GM19372 (cell line): ENCODE measurements around the gene CDH4.

Experiments used
- ATAC-seq: cut with Tn5 transposase; IDR thresholded peaks from one replicate; pipeline ENCODE4 v1.9.1; 2021; ENCODE audit warnings: mild to moderate bottlenecking, low read depth, moderate library complexity; ENCODE audit not compliant: unreplicated experiment

Gene CDH4

DNA sequence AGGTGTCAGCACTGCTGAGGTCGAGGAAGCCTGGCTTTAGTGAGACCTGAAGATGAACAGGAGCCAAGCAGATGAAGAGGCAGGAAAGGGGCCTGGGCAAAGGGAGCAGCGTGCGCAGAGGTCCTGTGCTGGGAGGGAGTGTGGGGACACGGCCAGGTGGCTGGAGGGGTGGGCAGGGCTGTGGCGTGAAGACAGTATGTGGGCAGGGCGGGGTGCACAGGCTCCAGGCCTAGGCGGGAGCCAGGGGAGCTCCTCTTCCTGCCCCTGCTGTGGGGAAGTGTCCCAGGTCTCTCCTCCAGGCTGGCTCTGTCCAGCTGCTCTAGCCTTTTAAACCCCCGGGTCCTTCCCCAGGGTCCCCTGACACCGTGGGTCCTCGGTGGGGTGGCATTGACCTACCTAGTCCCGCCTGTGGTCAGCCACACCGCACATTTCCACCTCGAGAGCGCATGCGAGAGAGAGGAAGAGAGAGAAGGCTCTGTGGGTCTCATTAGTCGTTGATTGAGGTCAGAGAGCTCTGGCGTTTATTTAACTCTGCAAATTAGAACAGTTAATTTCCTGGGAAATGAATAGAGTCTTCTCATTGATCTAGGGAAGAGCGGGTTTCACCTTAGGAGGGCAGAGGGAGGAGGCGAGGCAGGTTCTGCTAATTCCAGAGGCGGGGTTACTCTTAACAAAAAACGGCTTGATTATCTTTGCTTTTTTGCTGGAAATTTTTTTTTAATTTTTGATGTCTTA, 68.8 kb downstream of the CDH4 start:
- no peak for ATAC-seq

DNA sequence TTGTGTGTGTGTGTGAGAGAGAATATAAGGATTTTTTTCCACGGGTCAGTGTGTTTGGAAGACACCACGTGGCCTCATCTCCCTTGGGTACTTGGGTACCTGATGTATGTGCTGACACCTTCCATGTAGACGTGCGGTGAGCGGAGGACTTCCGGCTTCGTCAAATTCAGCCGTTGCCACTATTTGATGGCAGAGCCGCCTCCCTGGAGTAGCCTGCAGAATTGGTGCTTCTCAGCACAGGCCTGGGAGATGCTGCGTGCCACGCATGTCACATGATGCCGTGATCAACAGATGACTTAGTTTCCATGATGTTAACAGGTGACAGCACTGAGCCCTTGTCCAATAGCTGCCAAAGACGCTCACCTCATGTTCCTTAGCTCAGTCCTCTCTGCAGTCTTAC, 69.4 kb downstream of the CDH4 start:
- no peak for ATAC-seq

GRCh38 chr20:61322151-61322865, 70.2 kb downstream of the CDH4 start:
- ATAC-seq: no peak

GRCh38 chr20:61324906-61325305, 72.8 kb downstream of the CDH4 start:
- no peak for ATAC-seq

DNA sequence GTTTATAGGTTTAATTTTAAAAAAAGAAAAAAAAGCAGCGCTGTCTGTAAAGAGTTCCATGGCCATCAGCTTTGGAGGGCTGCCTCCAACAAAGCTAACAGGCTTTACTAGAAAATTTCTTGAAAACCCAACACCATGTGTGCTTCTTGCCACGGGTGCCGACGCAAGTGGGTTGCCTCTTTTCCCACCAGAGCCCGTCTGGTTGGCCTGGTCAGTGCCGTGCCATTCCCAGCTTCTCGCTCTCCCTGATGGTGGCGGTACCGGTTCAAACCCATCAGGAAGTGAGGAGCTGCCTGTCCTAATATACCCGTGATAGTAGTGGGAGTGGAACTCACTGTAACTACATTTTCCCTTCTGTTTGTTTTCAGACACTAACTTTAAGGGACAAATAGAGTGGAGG, 73.7 kb downstream of the CDH4 start:
- ATAC-seq: no peak

GRCh38 chr20:61328911-61329558, 77.0 kb downstream of the CDH4 start:
- ATAC-seq: no peak

- no peak for ATAC-seq
These were observed 78.4 kb downstream of the CDH4 start for GRCh38 chr20:61330441-61330840.

DNA sequence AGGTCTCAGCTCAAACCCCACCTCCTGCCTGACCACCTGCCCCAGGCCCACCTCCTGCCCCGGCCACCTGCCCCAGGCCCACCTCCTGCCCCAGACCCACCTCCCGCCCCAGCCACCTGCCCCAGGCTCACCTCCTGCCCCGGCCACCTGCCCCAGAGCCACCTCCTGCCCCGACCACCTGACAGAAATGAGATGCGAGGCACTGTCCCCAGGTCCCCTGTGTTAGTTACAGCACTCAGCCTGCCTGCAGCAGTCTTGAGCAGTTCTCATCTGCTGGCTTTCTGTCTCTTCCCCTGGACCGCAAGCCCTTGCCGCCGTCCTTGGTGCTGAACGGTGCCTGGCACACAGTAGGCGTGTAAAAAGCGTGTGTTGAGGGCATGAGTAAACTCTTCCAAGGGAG, 79.5 kb downstream of the CDH4 start:
- ATAC-seq: no peak

- ATAC-seq: no peak
These were observed 80.2 kb downstream of the CDH4 start for GRCh38 chr20:61332016-61332975.

- no peak for ATAC-seq
These were observed 81.5 kb downstream of the CDH4 start for GRCh38 chr20:61333484-61334108.

GRCh38 chr20:61340157-61340556, 88.1 kb downstream of the CDH4 start:
- ATAC-seq: no peak

DNA sequence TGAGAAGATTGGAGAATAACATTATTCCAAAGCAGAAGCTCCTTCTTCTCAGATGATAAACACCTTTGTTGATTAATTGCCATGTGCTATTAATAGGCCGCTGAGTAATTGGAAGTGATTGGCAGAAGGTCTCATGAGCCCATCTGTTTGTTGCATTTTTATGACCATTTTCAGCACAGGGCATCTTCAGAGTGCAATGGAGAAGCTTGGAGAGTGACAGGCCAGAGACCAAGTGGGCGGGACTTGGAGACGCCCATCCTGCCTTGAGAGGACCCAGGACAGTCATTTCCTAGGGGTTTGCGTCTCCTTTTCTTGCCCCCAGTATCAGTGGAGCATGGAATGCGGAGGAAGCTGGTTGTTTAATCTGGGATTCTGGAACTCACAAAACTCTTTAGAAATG, 89.5 kb downstream of the CDH4 start:
- no peak for ATAC-seq

DNA sequence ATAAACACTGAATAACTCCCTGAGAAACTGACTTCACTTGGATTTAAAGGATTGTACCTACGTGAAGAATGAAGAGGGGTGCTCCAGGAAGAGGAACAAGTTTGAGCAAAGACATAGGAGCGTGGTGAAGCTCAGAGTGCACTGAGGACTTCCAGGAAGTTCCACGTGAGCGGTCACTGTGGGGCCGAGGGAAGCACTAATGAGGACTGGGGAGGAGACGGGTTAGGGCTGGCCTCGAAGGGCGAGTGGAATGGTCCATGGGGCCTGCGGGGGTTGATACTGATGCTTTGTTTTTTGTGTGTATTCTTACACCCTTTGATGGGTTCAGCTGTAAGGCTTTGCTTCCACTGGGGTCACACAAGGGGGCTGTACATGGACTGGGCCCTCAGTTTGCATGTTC, 91.9 kb downstream of the CDH4 start:
- ATAC-seq: no peak

DNA sequence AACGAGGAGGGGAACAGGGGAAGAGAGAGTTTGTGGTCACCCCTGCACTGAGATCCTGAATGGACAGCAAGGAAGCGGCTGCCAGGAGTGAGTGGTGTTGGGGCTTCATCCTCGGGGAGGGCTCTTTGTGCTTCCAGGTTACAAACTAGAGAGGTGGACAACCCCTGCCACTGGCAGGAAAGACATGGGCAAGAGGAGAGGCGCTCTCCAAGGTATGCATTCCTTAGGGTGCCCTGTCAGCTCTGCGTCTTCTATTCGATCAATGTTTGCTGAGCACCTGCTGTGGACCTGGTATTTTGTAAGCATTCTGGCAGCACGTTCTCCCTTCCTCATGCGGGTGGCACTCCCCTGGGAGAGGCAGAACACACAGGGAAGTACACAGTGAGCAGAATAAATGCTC, 93.6 kb downstream of the CDH4 start:
- no peak for ATAC-seq

DNA sequence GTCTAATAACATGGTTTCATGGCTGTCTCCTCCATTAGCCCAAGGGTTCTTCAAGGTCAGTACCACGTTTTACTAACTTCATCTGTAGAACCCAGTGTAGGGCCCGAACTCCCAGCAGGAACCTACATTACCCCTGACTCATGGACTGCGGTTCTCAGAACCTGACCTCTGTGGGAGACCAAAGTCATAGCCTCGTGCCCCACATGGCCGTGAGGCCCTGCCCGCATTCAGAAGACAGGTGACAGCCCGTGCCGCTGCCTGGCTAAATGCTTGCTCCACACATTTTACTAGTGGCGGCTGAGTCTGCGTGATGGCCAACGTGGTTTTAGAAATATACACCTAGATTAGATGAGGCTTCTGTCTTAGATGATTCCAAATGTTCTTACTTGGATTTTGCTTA, 94.9 kb downstream of the CDH4 start:
- ATAC-seq: no peak

- ATAC-seq: no peak
These were observed 95.4 kb downstream of the CDH4 start for GRCh38 chr20:61347443-61347842.

- no peak for ATAC-seq
These were observed 97.5 kb downstream of the CDH4 start for GRCh38 chr20:61349447-61350165.

DNA sequence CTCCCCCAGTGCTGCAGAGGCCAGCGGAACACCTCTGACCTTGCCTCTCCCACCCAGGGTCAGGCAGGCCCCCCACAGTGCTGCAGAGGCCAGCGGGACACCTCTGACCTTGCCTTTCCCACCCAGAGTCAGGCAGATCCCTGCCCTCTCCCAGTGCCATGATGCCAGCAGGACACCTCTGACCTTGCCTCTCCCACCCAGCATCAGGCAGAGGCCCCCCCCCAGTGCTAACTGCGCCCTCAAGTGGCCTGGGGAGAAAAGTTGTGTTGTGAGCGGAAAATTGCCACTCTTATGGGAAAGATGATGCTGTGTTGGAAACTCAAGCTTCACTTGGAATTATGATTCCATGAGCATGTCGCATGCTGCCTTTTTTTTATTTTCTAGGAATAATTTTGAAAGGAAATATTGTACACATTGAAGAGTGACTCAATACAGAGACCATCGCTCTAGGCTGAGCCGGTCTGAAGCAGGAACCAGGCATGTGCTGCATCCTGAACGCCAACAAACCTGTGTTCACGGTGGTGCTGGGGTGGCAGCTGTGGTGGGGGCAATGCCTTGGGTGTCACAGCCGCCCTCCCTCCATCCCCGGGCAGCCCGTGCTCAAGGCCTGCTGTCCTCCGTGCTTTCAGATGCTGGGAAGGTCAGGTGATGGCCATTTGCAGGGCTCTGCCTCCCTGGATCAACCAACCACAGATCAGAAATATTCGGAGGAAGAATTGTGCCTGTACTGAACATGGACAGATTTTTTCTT, 98.6 kb downstream of the CDH4 start:
- no peak for ATAC-seq
